D721Med (cell line): ENCODE data around the gene TUBB8.
"Not testable (repeated sequence)": the region's sequence is repeated elsewhere in the genome, so short reads cannot be mapped to it uniquely, and the experiment has no call there.

Experiments used
- DNase-seq: peaks from one replicate; pipeline ENCODE4 v3.0.0; 2011; ENCODE audit warnings: low spot score; ENCODE audit not compliant: insufficient read length
- FAIRE-seq: peaks from 2 replicates; lab custom pipeline; 2011; peaks lifted over from hg19 to GRCh38; lab: Jason Lieb, UNC
- CTCF ChIP-seq: IDR thresholded peaks from 2 replicates; pipeline ENCODE4 v1.5.1; 2012; ENCODE audit warnings: mild to moderate bottlenecking, control low read depth; ENCODE audit not compliant: insufficient read depth; ENCODE audit errors: missing control alignments

The TUBB8 gene

DNA sequence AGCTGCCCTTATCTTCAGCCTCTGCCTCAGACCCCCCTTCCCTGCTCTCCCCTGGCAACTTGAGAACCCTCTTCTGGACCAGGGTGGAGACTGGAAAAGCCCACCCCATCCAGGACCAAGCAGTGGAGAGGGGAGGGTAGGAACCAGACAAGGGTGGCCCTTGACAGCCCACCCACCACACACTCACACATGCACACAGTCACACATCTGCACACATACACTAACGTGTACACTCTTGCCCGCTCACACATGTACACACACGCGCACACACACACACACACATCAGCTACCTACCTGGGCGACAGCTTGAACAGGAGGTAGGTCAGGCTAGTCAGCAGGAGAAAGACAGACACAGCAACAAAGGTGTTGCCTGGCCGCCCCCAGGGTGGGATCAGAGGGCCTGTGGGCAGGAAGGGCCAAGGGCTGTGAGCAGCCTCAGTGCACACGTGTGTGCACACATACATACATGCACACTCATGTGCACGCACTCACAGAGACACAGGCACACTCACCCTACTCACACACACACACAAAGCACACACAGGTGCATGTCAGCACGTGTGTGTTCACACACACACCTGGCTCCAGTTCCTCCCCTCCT, 34.9 kb upstream of the TUBB8 start:
- no peak for FAIRE-seq
- DNase-seq, result no peak
- no peak for TF ChIP-seq CTCF

DNA sequence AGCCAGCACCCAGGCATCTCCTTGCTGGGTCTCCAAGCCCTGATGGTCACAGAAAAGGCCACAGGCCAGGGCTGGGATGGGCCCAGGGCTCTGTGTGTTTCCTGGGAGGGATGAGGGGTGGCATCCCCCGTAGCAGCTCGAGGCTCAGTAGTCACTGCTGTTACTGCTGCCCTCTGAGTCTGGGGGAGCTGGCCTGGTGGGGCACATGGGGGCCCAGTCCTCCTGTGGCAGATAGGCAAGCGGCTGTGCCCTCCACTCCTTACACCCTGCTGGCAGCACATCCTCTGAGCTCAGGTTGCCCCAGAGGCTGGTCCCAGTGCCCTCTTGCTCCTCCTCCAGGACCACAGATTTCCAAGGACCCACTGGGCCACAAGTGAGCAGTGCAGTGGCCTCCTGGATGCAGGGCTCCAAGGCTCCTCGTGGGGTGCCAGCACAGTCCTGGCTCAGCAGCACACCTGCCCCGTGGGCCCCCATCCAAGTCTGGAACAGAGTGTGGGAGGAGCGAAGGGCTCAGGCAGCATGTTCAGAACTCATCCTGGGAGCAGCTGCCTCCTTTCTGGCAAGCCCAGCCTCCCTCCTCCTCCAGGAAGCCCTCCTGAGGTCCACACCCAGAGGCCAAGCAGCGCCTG, 31.5 kb upstream of the TUBB8 start:
- DNase-seq, result no peak
- FAIRE-seq, result no peak
- TF ChIP-seq CTCF, result no peak

DNA sequence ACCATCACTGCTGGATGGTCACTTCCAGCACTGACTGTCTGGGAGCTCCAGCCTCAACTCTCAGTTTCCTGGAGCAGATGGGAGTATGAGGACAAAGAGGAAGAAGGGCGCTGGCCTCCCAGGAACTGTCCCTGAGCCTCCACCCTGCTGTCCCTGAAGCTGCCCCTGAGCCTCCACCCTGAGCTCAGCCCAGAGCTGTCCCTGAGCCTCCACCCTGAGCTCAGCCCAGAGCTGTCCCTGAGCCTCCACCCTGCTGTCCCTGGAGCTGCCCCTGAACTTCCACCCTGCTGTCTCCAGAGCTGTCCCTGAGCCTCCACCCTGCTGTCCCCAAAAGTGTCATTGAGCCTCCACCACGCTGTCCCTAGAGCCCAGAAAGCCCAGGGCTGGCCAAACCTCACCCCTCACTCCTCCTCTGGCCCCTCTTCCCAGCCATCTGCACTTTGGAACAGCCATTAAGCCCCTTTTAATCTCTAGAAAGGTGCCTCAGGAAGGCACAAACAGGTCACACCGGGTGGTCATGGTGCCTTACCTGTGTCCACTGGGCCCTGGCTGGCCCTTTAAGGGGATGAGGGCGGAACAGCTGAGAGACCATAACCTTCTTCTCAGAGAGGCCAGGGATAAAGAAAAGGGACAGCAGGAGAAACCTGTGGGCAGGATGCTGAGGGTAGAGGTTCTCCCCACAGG, 30.6 kb upstream of the TUBB8 start:
- TF ChIP-seq CTCF, result no peak

DNA sequence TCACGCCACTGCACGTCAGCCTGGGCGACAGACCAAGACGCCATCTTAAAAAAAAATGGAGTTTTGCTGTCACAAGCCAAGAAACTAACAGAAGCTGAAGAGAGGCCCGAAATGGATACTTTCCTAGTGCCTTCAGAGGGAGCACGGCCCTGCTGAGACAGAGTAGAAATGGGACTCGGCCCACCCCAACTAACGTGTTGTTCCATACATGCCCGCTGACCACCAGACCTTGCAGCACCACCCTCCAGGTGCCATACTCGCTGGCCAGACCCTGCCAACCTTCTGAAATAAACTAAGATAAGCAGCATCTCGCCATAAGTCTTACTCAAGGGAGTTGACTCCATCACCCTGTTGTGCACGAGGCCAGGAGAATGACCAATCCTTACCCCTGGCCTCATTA, 29.5 kb upstream of the TUBB8 start:
- TF ChIP-seq CTCF, result no peak
- FAIRE-seq (no peak), DNase-seq (no peak)

More for the DNA sequence above, 30.6 kb upstream of the TUBB8 start:
- DNase-seq, result no peak
- FAIRE-seq, result no peak

DNA sequence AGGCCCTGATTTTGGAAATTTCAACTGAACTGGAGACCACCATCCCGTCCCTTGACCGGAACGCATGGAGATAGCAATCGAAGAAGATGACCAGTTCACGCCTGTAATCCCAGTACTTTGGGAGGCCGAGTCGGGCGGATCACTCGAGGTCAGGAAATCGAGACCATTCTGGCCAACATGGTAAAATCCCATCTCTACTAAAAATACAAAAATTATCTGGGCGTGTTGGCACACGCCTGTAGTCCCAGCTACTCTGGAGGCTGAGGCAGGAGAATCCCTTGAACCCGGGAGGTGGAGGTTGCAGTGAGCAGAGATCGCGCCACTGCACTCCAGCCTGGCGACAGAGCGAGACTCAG, 25.1 kb upstream of the TUBB8 start:
- not testable (repeated sequence) for FAIRE-seq, DNase-seq

GRCh38 chr10:73543-74265, 24.6 kb upstream of the TUBB8 start:
- FAIRE-seq, DNase-seq: not testable (repeated sequence)
- peak; percentile 60 for TF ChIP-seq CTCF

- not testable (repeated sequence) for FAIRE-seq, DNase-seq
Observed at GRCh38 chr10:68156-68555, 19.1 kb upstream of the TUBB8 start.

DNA sequence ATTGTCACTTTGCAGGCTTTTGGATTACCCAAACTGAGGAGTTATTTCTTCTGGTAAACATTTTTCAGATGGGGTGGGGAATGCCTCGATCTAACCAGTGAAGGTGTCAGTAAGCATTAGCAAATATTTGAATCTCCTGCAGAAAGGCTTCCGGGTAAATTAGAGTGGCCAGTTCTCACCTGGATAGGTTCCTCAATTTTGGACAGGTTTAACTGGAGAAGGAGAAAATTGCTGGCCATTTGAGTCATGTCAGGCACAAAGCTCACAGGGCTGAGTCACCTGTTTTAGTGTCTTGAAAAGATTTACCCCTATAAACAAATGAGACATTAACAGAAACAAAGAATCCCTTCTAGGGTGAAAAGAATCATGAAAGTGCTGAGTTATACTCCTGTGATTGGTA, 830 bp upstream of the TUBB8 start:
- FAIRE-seq, DNase-seq: not testable (repeated sequence)

DNA sequence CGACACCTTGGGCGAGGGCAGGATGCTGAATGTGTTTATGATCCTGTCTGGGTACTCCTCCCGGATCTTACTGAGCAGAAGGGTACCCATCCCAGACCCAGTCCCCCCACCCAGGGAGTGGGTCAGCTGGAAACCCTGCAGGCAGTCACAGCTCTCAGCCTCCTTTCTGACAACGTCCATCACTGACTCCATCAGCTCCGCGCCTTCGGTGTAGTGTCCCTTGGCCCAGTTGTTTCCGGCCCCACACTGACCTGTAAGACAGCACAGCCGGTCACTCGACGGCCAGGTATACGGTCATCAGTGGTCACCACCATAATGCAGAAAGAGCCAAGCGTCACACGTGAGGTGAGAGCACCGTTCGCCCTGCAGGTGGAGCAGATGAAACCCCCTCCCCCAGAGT, 1.2 kb downstream of the TUBB8 start:
- not testable (repeated sequence) for DNase-seq, FAIRE-seq

DNA sequence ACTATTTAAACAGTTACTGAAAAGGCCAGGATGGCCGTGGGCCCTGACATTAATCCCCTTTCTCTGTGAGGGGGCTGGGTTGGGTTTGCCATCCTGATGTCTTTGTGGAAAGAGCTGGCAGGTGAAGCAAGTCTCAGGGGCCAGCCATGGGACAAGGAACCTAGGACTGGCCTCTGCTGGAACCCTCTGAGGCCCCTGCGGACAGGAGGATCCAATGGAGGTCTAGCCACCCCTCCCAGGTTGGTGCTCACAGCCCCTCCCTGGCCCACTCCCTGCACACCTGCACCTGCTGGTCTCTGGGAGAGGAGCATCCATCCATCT, 35.8 kb downstream of the TUBB8 start:
- FAIRE-seq, DNase-seq: not testable (repeated sequence)

- FAIRE-seq, DNase-seq: not testable (repeated sequence)
Observed at GRCh38 chr10:12444-13314, 36.4 kb downstream of the TUBB8 start.
